Chondrocyte (in vitro differentiated cells): ENCODE data around the gene MALRD1. TPM values are rescaled to one million over a fixed set of nuclear protein-coding genes. Genes with fewer than 3 reads are reported as not detected.

Source experiments
- DNase-seq: peaks from one replicate; pipeline ENCODE4 v3.0.0; 2021; ENCODE audit warnings: mixed read lengths, low spot score
- H3K27ac Mint-ChIP-seq: one replicate; pipeline ENCODE4 v1.8.0; 2021; ENCODE audit warnings: mild to moderate bottlenecking, moderate library complexity, mixed read lengths; ENCODE audit not compliant: unreplicated experiment
- H3K27me3 Mint-ChIP-seq: 2 replicates; pipeline ENCODE4 v1.8.0; 2021; ENCODE audit warnings: low read depth, mixed read lengths
- H3K36me3 Mint-ChIP-seq: 2 replicates; pipeline ENCODE4 v1.8.0; 2021; ENCODE audit warnings: low read depth, mixed read lengths
- H3K4me1 Mint-ChIP-seq: 2 replicates; pipeline ENCODE4 v1.8.0; 2021; ENCODE audit warnings: low read depth, mild to moderate bottlenecking, mixed read lengths
- H3K4me3 Mint-ChIP-seq: one replicate; pipeline ENCODE4 v1.8.0; 2021; ENCODE audit warnings: mild to moderate bottlenecking, moderate library complexity, mixed read lengths; ENCODE audit not compliant: unreplicated experiment
- H3K9me3 Mint-ChIP-seq: 2 replicates; pipeline ENCODE4 v1.8.0; 2021; ENCODE audit warnings: low read depth, mixed read lengths
- total RNA-seq: library from RNA; stranded (reverse); gene quantifications from 3 replicates; pipeline ENCODE4 v1.2.1, GENCODE V29; 2021
- TF ChIP-seq, protein P1 (sequence below): fragments of 200-600 bp; sonication (generic); IDR thresholded peaks from 2 replicates; pipeline ENCODE4 v1.5.0; 2021; ENCODE audit warnings: antibody characterized with exemption, mild to moderate bottlenecking, moderate library complexity

Gene MALRD1
- total RNA-seq, 1 donor from 2014 or later: 0.27 TPM

DNA sequence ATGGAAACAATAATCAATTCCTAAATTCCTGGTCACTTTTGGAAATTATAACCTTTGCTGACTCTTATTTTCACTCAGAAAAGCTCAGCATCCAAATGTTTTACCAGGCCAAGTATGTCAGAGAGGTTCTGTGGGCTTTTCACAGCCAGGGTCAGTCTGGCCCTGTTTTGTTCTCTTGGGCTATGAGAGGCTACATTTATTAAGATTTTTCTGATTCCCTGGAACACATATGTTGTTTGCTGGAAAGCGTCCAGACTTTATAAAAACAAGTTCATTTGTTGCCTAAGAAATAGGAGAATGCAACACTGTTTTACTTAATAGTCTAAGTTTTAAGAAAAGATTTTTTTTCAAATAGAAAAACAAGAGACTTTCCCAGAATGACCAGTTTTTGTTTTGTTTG is 529.2 kb downstream of the MALRD1 start:
- no peaks in the 10 kb centered on the region for H3K27me3 Mint-ChIP-seq
- no peak overlapping the region for H3K27ac Mint-ChIP-seq
- TF ChIP-seq, protein P1, sequence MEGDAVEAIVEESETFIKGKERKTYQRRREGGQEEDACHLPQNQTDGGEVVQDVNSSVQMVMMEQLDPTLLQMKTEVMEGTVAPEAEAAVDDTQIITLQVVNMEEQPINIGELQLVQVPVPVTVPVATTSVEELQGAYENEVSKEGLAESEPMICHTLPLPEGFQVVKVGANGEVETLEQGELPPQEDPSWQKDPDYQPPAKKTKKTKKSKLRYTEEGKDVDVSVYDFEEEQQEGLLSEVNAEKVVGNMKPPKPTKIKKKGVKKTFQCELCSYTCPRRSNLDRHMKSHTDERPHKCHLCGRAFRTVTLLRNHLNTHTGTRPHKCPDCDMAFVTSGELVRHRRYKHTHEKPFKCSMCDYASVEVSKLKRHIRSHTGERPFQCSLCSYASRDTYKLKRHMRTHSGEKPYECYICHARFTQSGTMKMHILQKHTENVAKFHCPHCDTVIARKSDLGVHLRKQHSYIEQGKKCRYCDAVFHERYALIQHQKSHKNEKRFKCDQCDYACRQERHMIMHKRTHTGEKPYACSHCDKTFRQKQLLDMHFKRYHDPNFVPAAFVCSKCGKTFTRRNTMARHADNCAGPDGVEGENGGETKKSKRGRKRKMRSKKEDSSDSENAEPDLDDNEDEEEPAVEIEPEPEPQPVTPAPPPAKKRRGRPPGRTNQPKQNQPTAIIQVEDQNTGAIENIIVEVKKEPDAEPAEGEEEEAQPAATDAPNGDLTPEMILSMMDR: no peak
- H3K4me3 Mint-ChIP-seq: no peak overlapping the region
- no peaks in the 10 kb centered on the region for H3K36me3 Mint-ChIP-seq
- H3K9me3 Mint-ChIP-seq: peaks cover 8% of the 10 kb centered on the region
- H3K4me1 Mint-ChIP-seq: peaks cover 13% of the 10 kb centered on the region
- no peak for DNase-seq

DNA sequence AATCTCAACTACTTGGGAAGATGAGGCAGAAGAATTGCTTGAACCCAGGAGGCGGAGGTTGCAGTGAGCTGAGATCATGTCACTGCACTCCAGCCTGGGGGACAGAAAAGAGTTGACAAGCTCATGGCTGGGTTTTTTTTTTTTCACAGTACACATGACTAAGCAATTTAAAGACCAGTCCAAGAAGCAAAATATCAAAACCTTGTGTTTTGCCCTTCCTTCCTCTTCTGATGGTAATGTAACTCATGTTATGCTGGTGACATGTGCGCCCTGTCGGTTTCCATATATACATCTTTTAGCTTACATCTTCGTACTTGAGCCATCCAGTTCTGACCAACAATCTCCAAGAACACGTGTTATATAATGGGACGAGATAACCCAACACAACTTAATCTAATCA is 530.0 kb downstream of the MALRD1 start:
- TF ChIP-seq, protein P1: no peak
- no peak overlapping the region for H3K4me3 Mint-ChIP-seq
- no peaks in the 10 kb centered on the region for H3K36me3 Mint-ChIP-seq
- no peak for DNase-seq
- peaks cover 8% of the 10 kb centered on the region for H3K9me3 Mint-ChIP-seq
- no peaks in the 10 kb centered on the region for H3K27me3 Mint-ChIP-seq
- peaks cover 13% of the 10 kb centered on the region for H3K4me1 Mint-ChIP-seq
- H3K27ac Mint-ChIP-seq: no peak overlapping the region

DNA sequence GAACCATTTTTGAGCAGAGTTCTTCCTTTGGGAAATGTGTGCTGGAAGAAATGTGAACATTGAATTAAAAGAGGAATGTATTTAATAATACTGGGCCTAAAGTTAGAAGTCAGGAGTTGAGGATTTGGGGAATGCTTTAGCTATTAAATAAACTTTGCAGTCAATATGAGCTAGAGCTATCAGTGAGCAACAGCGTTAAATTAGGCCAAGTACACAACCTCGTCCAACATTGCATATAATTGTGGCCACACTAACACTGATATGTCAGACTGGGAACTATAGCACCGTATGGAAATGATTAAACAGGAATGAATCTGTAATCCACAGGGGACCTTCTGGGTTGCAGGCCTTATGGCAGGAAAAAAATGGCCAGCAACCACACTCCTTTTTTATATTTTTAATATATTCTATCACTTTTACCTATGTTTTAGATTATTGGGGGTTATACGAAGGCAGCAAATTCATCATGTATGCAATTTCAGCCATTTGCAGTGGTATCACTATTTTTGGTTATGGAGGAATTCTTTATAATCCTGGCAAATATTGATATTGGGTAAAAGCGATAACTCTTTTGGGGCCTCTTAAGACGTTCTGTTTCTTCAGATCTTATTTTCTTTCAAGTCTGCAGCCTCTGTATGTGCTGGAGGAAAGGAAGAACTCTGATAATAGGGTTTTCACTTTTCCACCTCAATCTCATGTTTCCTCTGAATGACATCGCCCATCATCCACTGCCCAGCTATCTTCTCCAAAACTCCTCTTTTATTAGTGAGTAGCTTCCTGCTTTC is 531.4 kb downstream of the MALRD1 start:
- peaks cover 13% of the 10 kb centered on the region for H3K4me1 Mint-ChIP-seq
- peaks cover 4% of the 10 kb centered on the region for H3K9me3 Mint-ChIP-seq
- DNase-seq: no peak
- no peaks in the 10 kb centered on the region for H3K27me3 Mint-ChIP-seq
- H3K4me3 Mint-ChIP-seq: no peak overlapping the region
- H3K27ac Mint-ChIP-seq: no peak overlapping the region
- TF ChIP-seq, protein P1: no peak
- peaks cover 1% of the 10 kb centered on the region for H3K36me3 Mint-ChIP-seq

DNA sequence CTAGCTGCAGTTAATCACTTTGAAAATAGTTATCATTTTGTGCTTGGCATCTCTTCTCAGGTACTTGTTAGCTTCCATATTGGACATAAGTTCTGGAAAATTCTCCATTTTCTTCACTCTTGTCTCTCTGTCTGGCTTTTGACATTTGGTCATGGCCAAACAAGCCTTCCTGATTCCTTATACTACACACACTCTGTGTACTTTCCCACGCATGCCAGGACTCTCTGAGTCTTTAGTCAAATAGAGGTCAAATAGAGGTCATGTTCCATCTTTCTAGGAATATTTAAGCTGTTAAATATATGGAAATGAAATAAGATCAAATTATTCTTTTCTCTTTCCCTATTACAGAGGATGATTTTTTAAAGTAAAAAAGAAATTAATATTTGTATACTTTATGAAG is 532.1 kb downstream of the MALRD1 start:
- TF ChIP-seq, protein P1: no peak
- H3K4me3 Mint-ChIP-seq: no peak overlapping the region
- H3K4me1 Mint-ChIP-seq: peaks cover 13% of the 10 kb centered on the region
- no peaks in the 10 kb centered on the region for H3K27me3 Mint-ChIP-seq
- H3K9me3 Mint-ChIP-seq: peaks cover 10% of the 10 kb centered on the region
- no peak overlapping the region for H3K27ac Mint-ChIP-seq
- peaks cover 4% of the 10 kb centered on the region for H3K36me3 Mint-ChIP-seq
- DNase-seq: no peak

DNA sequence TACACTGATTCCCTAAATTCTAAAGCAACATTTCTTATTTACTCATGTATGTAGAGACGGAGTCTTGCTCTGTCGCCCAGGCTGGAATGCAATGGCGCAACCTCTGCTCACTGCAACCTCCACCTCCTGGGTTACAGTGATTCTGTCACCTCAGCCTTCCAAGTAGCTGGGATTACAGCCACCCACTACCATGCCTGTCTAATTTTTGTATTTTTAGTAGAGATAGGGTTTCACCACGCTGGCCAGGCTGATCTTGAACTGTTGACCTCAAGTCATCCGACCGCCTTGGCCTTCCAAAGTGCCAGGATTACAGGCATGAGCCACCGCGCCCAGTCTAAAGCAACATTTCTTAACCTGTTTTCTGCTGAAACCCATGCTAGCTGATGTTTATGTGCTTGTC is 540.0 kb downstream of the MALRD1 start:
- TF ChIP-seq, protein P1: no peak
- Mint-ChIP-seq H3K27me3 (no peaks in the 10 kb centered on the region), H3K4me3 (no peak overlapping the region), H3K9me3 (peaks cover 14% of the 10 kb centered on the region), H3K4me1 (no peaks in the 10 kb centered on the region), H3K36me3 (peaks cover 5% of the 10 kb centered on the region), H3K27ac (no peak overlapping the region)
- DNase-seq: no peak
